Mesothelial cell of epicardium (in vitro differentiated cells): Measurements from ENCODE around the gene RPRD1A. TPM values are rescaled to one million over a fixed set of nuclear protein-coding genes. Genes with fewer than 3 reads are reported as not detected.

Experiments
- DNase-seq, 2 experiments: peaks; one replicate each; pipeline ENCODE4 v3.0.0; 2021; ENCODE audit warnings: low spot score in 2 of 2; ENCODE audit not compliant: unreplicated experiment in 2 of 2
- H3K27ac Mint-ChIP-seq: 2 replicates; pipeline ENCODE4 v1.8.0; 2021; ENCODE audit warnings: mixed read lengths
- H3K27me3 Mint-ChIP-seq: 2 replicates; pipeline ENCODE4 v1.8.0; 2021; ENCODE audit warnings: low read depth, mixed read lengths
- H3K36me3 Mint-ChIP-seq: 2 replicates; pipeline ENCODE4 v1.8.0; 2021; ENCODE audit warnings: mixed read lengths
- H3K4me1 Mint-ChIP-seq: 2 replicates; pipeline ENCODE4 v1.8.0; 2021; ENCODE audit warnings: mixed read lengths
- H3K4me3 Mint-ChIP-seq: 2 replicates; pipeline ENCODE4 v1.8.0; 2021; ENCODE audit warnings: mild to moderate bottlenecking, moderate library complexity, mixed read lengths
- H3K9me3 Mint-ChIP-seq: 2 replicates; pipeline ENCODE4 v1.8.0; 2021; ENCODE audit warnings: mixed read lengths
- CTCF ChIP-seq: fragments of 200-600 bp; sonication (generic); IDR thresholded peaks from one replicate; pipeline ENCODE4 v1.5.0; 2021; ENCODE audit warnings: antibody characterized with exemption; ENCODE audit not compliant: unreplicated experiment
- total RNA-seq: library from RNA; stranded (reverse); gene quantifications from 3 replicates; pipeline ENCODE4 v1.2.1, GENCODE V29; 2021

RPRD1A gene
- total RNA-seq, 1 donor from 2014 or later: 67.0 TPM

GRCh38 chr18:36108601-36109000, 41.2 kb upstream of the RPRD1A start:
- Mint-ChIP-seq H3K4me3 (no peak overlapping the region), H3K4me1 (no peaks in the 10 kb centered on the region), H3K9me3 (peaks cover 13% of the 10 kb centered on the region), H3K36me3 (peaks cover 25% of the 10 kb centered on the region), H3K27me3 (no peaks in the 10 kb centered on the region), H3K27ac (no peak overlapping the region)
- no peak for TF ChIP-seq CTCF
- DNase-seq: no peak

GRCh38 chr18:36108196-36108595, 40.8 kb upstream of the RPRD1A start:
- Mint-ChIP-seq H3K27ac (no peak overlapping the region), H3K9me3 (peaks cover 17% of the 10 kb centered on the region), H3K27me3 (no peaks in the 10 kb centered on the region), H3K4me1 (no peaks in the 10 kb centered on the region), H3K36me3 (peaks cover 24% of the 10 kb centered on the region), H3K4me3 (no peak overlapping the region)
- TF ChIP-seq CTCF: no peak
- no peak for DNase-seq

- DNase-seq: no peak
- Mint-ChIP-seq H3K27me3 (no peaks in the 10 kb centered on the region), H3K27ac (no peak overlapping the region), H3K36me3 (peaks cover 20% of the 10 kb centered on the region), H3K4me3 (no peak overlapping the region), H3K4me1 (no peaks in the 10 kb centered on the region), H3K9me3 (peaks cover 23% of the 10 kb centered on the region)
- TF ChIP-seq CTCF: no peak
Observed at GRCh38 chr18:36107477-36107876, 40.1 kb upstream of the RPRD1A start.

- DNase-seq: no peak
- Mint-ChIP-seq H3K4me3 (no peak overlapping the region), H3K9me3 (peaks cover 33% of the 10 kb centered on the region), H3K36me3 (peaks cover 3% of the 10 kb centered on the region), H3K27ac (no peak overlapping the region), H3K27me3 (no peaks in the 10 kb centered on the region), H3K4me1 (no peaks in the 10 kb centered on the region)
- TF ChIP-seq CTCF: no peak
Observed at GRCh38 chr18:36104749-36105148, 37.4 kb upstream of the RPRD1A start.

GRCh38 chr18:36101943-36102342, 34.6 kb upstream of the RPRD1A start:
- no peak for DNase-seq
- peaks cover 6% of the 10 kb centered on the region for H3K4me1 Mint-ChIP-seq
- no peak overlapping the region for H3K4me3 Mint-ChIP-seq
- H3K36me3 Mint-ChIP-seq: no peaks in the 10 kb centered on the region
- H3K9me3 Mint-ChIP-seq: peaks cover 33% of the 10 kb centered on the region
- TF ChIP-seq CTCF: no peak
- peaks cover 4% of the 10 kb centered on the region for H3K27me3 Mint-ChIP-seq
- no peak overlapping the region for H3K27ac Mint-ChIP-seq

GRCh38 chr18:36099311-36099710, 32.0 kb upstream of the RPRD1A start:
- H3K9me3 Mint-ChIP-seq: peaks cover 26% of the 10 kb centered on the region
- H3K27me3 Mint-ChIP-seq: peaks cover 14% of the 10 kb centered on the region
- TF ChIP-seq CTCF: no peak
- no peaks in the 10 kb centered on the region for H3K36me3 Mint-ChIP-seq
- H3K4me3 Mint-ChIP-seq: no peak overlapping the region
- no peak for DNase-seq
- peaks cover 6% of the 10 kb centered on the region for H3K4me1 Mint-ChIP-seq
- H3K27ac Mint-ChIP-seq: no peak overlapping the region
